Measurements from ENCODE around the gene CASTOR1. TPM values are rescaled to one million over a fixed set of nuclear protein-coding genes. Genes with fewer than 3 reads are reported as not detected.

Gene CASTOR1
- total RNA-seq, 4 donors from 2014 or later, result 7.1 to 47.9 (median 21.0) TPM

- no peak for TF ChIP-seq CTCF (IDR thresholded peaks at IDR 0.05)
- ATAC-seq (ENCODE audit: low FRiP score) (no peak), DNase-seq (ENCODE audit: low spot score) (no peak)
These were observed 25.4 kb downstream of the CASTOR1 start for GRCh38 chr22:30263883-30264282.

- no peak for ATAC-seq (ENCODE audit: low FRiP score)
- TF ChIP-seq CTCF (IDR thresholded peaks at IDR 0.05), result peak in 2 of 3 donors; percentile 94 to 98
- DNase-seq (ENCODE audit: low spot score), result no peak
These were observed 26.2 kb downstream of the CASTOR1 start for GRCh38 chr22:30262917-30263741.

- no peak for TF ChIP-seq CTCF (IDR thresholded peaks at IDR 0.05)
- no peak for ATAC-seq (ENCODE audit: low FRiP score)
- DNase-seq (ENCODE audit: low spot score), result no peak
These were observed 27.2 kb downstream of the CASTOR1 start for GRCh38 chr22:30262112-30262511.

GRCh38 chr22:30261134-30261533 is 28.2 kb downstream of the CASTOR1 start:
- no peak for ATAC-seq (ENCODE audit: low FRiP score)
- DNase-seq (ENCODE audit: low spot score), result no peak
- no peak for TF ChIP-seq CTCF (IDR thresholded peaks at IDR 0.05)

GRCh38 chr22:30260682-30261081 is 28.6 kb downstream of the CASTOR1 start:
- no peak for ATAC-seq (ENCODE audit: low FRiP score)
- no peak for DNase-seq (ENCODE audit: low spot score)
- no peak for TF ChIP-seq CTCF (IDR thresholded peaks at IDR 0.05)

GRCh38 chr22:30260276-30260675 is 29.0 kb downstream of the CASTOR1 start:
- DNase-seq (ENCODE audit: low spot score) (no peak), ATAC-seq (ENCODE audit: low FRiP score) (no peak)
- TF ChIP-seq CTCF (IDR thresholded peaks at IDR 0.05), result no peak

- DNase-seq (ENCODE audit: low spot score) (no peak), ATAC-seq (ENCODE audit: low FRiP score) (no peak)
- TF ChIP-seq CTCF (IDR thresholded peaks at IDR 0.05), result no peak
These were observed 35.0 kb downstream of the CASTOR1 start for GRCh38 chr22:30254314-30254713.
